Measurements from ENCODE around the gene WDR33. TPM values are rescaled to one million over a fixed set of nuclear protein-coding genes. Genes with fewer than 3 reads are reported as not detected.

Gene WDR33
- total and polyA plus RNA-seq, 4 experiments from 2014 or later = 19.4 to 86.2 (median 70.4) TPM

- CTCF ChIA-PET (ENCODE audit: partially characterized antibody) = interaction anchor here (1.4 to 7.6 kb wide), 3 partner anchors 12 to 61 kb away, joined by 4 to 69 read pairs (median 30); no protein-coding TSS in a partner anchor
Observed at GRCh38 chr2:127651381-127651809, 159.6 kb downstream of the WDR33 start.

More at GRCh38 chr2:127651381-127651809, 159.6 kb downstream of the WDR33 start:
- DNase-seq = no peak
- POLR2A ChIA-PET (ENCODE audit: partially characterized antibody) = no interaction called here
- no peaks in the 10 kb centered on the region for H3K36me3 Mint-ChIP-seq
- H3K9me3 ChIP-seq (ENCODE audit: control insufficient read depth in 1 of 2, low read length in 2 of 2) = no peaks in the 10 kb centered on the region
- no peak overlapping the region for H3K27ac ChIP-seq (ENCODE audit: low read depth, low read length)
- no peak overlapping the region for H3K27ac Mint-ChIP-seq
- no peak overlapping the region for H3K4me3 Mint-ChIP-seq
- no peaks in the 10 kb centered on the region for H3K9me3 Mint-ChIP-seq
- H3K36me3 ChIP-seq (ENCODE audit: insufficient read depth, low read length) = no peaks in the 10 kb centered on the region
- intact Hi-C loops (cut with micrococcal nuclease) = no loop called here
- H3K27me3 Mint-ChIP-seq = no peaks in the 10 kb centered on the region
- H3K4me1 ChIP-seq (ENCODE audit: insufficient read depth, low read length) = peaks cover 9% of the 10 kb centered on the region
- peaks cover 9 to 21% (median 14%) of the 10 kb centered on the region in 4 donors for H3K4me1 Mint-ChIP-seq
- H3K27me3 ChIP-seq (ENCODE audit: insufficient read depth, low read length) = no peaks in the 10 kb centered on the region
- H3K4me3 ChIP-seq (ENCODE audit: low read length in 2 of 2) = no peak overlapping the region

Other genes with a start within 250 kb of the WDR33 start
- gene GPR17, start 165.0 kb downstream of the WDR33 start, total RNA-seq = not detected
- gene GPR17, start 165.0 kb downstream of the WDR33 start, polyA plus RNA-seq = not detected
- 1 to 10 TPM; 8.9 to 9.0 TPM for gene LIMS2, start 135.6 kb downstream of the WDR33 start, total RNA-seq
- gene LIMS2, start 135.6 kb downstream of the WDR33 start, polyA plus RNA-seq = 10 to 100 TPM in 1 of 2 donors, 1 to 10 TPM in 1; 6.0 to 15.9 TPM
- gene SFT2D3, start 109.7 kb downstream of the WDR33 start, total RNA-seq = 10 to 100 TPM; 14.4 to 15.4 TPM
- gene SFT2D3, start 109.7 kb downstream of the WDR33 start, polyA plus RNA-seq = 1 to 10 TPM; 1.5 TPM
- gene POLR2D, start 47.0 kb upstream of the WDR33 start, total RNA-seq = 10 to 100 TPM; 29.4 to 30.7 TPM
- 10 to 100 TPM; 33.1 to 44.9 TPM for gene POLR2D, start 47.0 kb upstream of the WDR33 start, polyA plus RNA-seq
- 10 to 100 TPM; 17.4 to 18.7 TPM for gene AMMECR1L, start 74.8 kb upstream of the WDR33 start, total RNA-seq
- 1 to 10 TPM; 3.3 to 9.9 TPM for gene AMMECR1L, start 74.8 kb upstream of the WDR33 start, polyA plus RNA-seq
- gene SAP130, start 216.9 kb upstream of the WDR33 start, total RNA-seq = 10 to 100 TPM; 25.5 to 30.2 TPM
- 10 to 100 TPM in 1 of 2 donors, 1 to 10 TPM in 1; 3.1 to 17.9 TPM for gene SAP130, start 216.9 kb upstream of the WDR33 start, polyA plus RNA-seq

Data from CD4-positive, alpha-beta memory T cell (primary cell).